Measurements from ENCODE around the gene CELSR1. TPM values are rescaled to one million over a fixed set of nuclear protein-coding genes. Genes with fewer than 3 reads are reported as not detected.
A peak's percentile ranks its signal among the peaks of the same experiment; 100 is the strongest.

Gene CELSR1
- total RNA-seq, 1 donor from 2014 or later, result 8.9 TPM

DNA sequence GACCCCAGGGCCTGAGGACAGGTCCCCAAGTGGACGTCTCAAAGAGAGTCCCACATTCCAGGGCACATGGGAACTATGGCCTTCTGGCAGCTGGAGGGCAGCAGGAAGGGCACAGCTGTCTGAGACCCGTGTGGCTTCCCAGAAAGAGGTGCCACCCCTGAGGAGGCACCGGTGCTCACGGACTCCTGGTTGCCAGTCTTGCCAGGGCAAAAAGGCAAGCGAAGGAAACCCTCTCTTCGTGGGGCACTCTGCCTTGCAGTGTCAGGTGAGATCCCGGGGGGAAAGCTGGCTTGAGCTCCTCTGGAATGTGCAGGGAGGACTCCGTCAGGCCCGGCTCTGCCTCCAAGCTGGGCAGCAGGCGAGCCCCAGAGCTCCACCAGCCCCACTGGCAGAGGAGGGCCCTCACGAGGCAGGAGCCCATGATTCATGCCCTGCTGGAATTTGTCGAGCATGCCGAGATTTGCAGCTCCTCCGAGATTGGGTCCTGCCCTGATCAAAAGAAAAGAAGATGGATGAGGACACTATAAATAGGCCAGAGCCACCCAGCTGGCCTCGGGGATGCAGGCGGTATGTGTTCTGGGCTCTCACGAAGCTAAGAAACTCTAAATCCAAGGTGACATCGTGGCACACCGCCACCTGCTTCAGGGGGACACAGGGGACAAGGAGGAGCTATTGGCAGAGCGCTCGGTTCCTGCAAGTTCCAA, 9.9 kb upstream of the CELSR1 start:
- TF ChIP-seq, protein P1, sequence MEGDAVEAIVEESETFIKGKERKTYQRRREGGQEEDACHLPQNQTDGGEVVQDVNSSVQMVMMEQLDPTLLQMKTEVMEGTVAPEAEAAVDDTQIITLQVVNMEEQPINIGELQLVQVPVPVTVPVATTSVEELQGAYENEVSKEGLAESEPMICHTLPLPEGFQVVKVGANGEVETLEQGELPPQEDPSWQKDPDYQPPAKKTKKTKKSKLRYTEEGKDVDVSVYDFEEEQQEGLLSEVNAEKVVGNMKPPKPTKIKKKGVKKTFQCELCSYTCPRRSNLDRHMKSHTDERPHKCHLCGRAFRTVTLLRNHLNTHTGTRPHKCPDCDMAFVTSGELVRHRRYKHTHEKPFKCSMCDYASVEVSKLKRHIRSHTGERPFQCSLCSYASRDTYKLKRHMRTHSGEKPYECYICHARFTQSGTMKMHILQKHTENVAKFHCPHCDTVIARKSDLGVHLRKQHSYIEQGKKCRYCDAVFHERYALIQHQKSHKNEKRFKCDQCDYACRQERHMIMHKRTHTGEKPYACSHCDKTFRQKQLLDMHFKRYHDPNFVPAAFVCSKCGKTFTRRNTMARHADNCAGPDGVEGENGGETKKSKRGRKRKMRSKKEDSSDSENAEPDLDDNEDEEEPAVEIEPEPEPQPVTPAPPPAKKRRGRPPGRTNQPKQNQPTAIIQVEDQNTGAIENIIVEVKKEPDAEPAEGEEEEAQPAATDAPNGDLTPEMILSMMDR (IDR thresholded peaks at IDR 0.05; ENCODE audit: borderline replicate concordance), result no peak
- peaks cover 5% of the 10 kb centered on the region for H3K36me3 ChIP-seq
- peak overlapping the region; percentile 97 for H3K27ac ChIP-seq (replicated peaks)
- H3K4me1 ChIP-seq, result peaks cover 40% of the 10 kb centered on the region
- H3K27me3 ChIP-seq (ENCODE audit: low read depth), result peaks cover 5% of the 10 kb centered on the region
- peak overlapping the region; percentile 63 for H3K4me3 ChIP-seq
- peak; percentile 60 for DNase-seq
- intact Hi-C loops (cut with micrococcal nuclease), result loop anchor here (10.0 kb wide), 1 partner anchor 183 kb away; no protein-coding TSS in a partner anchor
- peaks cover 3% of the 10 kb centered on the region for H3K9me3 ChIP-seq (replicated peaks)

DNA sequence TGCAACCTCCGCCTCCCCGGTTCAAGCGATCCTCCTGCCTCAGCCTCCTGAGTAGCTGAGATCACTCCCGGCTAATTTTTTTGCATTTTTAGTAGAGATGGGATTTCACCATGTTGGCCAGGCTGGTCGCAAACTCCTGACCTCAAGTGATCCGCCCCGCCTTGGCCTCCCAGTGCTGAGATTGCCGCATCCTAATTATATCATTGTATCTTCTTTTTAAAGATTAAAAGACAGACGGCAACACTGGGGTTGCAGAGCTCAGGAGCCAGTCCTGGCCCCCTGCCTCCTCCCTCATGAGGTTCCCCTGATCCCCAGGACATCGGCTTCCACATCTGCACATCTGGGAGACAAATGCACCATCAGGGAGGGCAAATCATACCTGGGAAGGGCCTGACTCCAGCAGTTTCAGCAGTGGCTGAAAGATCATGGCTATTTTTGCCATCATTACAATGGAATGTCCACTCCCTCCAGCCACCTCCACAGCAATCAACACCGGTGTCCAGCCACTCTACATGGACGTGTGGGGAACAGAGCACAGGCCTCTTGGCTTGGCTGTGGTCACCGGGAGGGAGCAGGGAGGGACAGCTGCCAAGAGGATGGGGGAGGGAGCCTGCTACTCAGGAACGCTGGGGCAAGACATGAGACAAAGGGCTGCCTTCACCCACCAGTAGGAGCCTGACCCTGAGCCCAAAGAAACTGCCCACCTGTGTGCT, 9.2 kb upstream of the CELSR1 start:
- TF ChIP-seq, protein P1 (IDR thresholded peaks at IDR 0.05; ENCODE audit: borderline replicate concordance), result no peak
- H3K27ac ChIP-seq (replicated peaks), result peak overlapping the region; percentile 97
- H3K9me3 ChIP-seq (replicated peaks), result no peaks in the 10 kb centered on the region
- DNase-seq, result peak; percentile 88
- peak overlapping the region; percentile 63 for H3K4me3 ChIP-seq
- intact Hi-C loops (cut with micrococcal nuclease), result loop anchor here (10.0 kb wide), 1 partner anchor 182 kb away; no protein-coding TSS in a partner anchor
- peaks cover 45% of the 10 kb centered on the region for H3K4me1 ChIP-seq
- H3K27me3 ChIP-seq (ENCODE audit: low read depth), result peaks cover 12% of the 10 kb centered on the region
- no peaks in the 10 kb centered on the region for H3K36me3 ChIP-seq

DNA sequence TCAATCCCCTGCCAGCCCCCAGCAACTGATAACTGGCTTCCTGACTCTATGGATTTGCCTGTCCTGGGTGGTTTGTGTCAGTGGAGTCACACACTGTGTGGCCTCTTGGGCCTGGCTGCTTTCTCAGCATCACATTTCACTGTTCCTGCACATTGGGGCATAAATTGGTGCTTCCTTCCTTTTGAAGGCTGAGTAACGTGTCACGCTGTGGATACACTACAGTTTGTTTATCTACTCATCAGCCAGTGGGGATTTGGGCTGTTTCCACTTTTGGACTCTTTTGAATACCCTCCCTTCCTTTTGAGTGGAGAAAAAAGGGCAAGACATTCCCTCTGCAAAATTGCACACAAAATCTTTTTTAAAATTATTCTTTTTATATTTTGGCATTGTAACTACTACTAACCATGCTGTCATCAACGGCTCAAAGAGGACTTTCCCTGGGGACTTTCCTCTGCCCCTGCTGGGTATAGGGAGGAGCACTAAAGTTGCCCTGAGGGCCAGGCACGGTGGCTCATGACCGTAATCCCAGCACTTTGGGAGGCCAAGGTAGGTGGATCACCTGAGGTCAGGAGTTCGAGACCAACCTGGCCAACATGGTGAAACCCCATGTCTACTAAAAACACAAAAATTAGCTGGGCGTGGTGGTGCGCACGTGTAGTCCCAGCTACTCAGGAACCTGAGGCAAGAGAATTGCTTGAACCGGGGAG, 7.8 kb upstream of the CELSR1 start:
- Histone ChIP-seq H3K9me3 (replicated peaks) (no peaks in the 10 kb centered on the region), H3K36me3 (no peaks in the 10 kb centered on the region), H3K4me1 (peaks cover 45% of the 10 kb centered on the region), H3K27me3 (ENCODE audit: low read depth) (peaks cover 25% of the 10 kb centered on the region), H3K27ac (replicated peaks) (peak overlapping the region; percentile 97), H3K4me3 (no peak overlapping the region)
- no peak for DNase-seq
- intact Hi-C loops (cut with micrococcal nuclease), result loop anchor here (10.0 kb wide), 1 partner anchor 180 kb away; no protein-coding TSS in a partner anchor
- TF ChIP-seq, protein P1 (IDR thresholded peaks at IDR 0.05; ENCODE audit: borderline replicate concordance), result no peak

GRCh38 chr22:46542011-46542985, 4.9 kb upstream of the CELSR1 start:
- Histone ChIP-seq H3K36me3 (no peaks in the 10 kb centered on the region), H3K9me3 (replicated peaks) (no peaks in the 10 kb centered on the region), H3K4me1 (peaks cover 48% of the 10 kb centered on the region), H3K27ac (replicated peaks) (peak overlapping the region; percentile 30), H3K27me3 (ENCODE audit: low read depth) (peaks cover 54% of the 10 kb centered on the region), H3K4me3 (no peak overlapping the region)
- intact Hi-C loops (cut with micrococcal nuclease), result loop anchor here (10.0 kb wide), 1 partner anchor 177 kb away; no protein-coding TSS in a partner anchor
- peak; percentile 70 for DNase-seq
- TF ChIP-seq, protein P1 (IDR thresholded peaks at IDR 0.05; ENCODE audit: borderline replicate concordance), result peak; percentile 93
